ENCODE results near the gene ZNF679.

- TF ChIP-seq CEBPB (IDR thresholded peaks at IDR 0.05): no peak
- no peak for TF ChIP-seq TEAD4 (IDR thresholded peaks at IDR 0.05)
- TF ChIP-seq, protein P1, sequence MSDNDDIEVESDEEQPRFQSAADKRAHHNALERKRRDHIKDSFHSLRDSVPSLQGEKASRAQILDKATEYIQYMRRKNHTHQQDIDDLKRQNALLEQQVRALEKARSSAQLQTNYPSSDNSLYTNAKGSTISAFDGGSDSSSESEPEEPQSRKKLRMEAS (IDR thresholded peaks at IDR 0.05): peak; percentile 54; the same call in 1 of the 2 replicates
Measured at GRCh38 chr7:64307254-64308015, 79.2 kb downstream of the ZNF679 start.

Measured in Ishikawa (cell line).